ENCODE results near the gene RAB28. TPM values are rescaled to one million over a fixed set of nuclear protein-coding genes. Genes with fewer than 3 reads are reported as not detected.
"Not testable (repeated sequence)": the region's sequence is repeated elsewhere in the genome, so short reads cannot be mapped to it uniquely, and the experiment has no call there.

The RAB28 gene
- total RNA-seq, 1 donor = 12.3 TPM

DNA sequence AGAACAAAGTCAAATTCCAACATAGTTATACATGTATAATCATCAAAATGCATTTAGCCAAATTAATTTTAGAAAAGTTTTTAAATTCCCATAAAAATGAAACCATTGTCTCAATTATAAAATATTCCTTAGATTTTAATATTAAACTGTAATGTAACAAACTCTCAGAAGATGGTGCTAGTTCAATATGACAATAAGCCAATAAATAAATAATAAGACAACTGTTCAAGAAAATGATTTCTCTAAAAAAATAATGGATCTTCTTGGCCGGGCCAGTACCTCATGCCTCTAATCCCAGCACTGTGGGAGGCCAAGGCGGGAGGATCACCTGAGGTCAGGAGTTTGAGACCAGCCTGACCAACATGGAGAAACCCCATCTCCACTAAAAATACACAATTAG, 80.3 kb downstream of the RAB28 start:
- TF ChIP-seq, protein P1, sequence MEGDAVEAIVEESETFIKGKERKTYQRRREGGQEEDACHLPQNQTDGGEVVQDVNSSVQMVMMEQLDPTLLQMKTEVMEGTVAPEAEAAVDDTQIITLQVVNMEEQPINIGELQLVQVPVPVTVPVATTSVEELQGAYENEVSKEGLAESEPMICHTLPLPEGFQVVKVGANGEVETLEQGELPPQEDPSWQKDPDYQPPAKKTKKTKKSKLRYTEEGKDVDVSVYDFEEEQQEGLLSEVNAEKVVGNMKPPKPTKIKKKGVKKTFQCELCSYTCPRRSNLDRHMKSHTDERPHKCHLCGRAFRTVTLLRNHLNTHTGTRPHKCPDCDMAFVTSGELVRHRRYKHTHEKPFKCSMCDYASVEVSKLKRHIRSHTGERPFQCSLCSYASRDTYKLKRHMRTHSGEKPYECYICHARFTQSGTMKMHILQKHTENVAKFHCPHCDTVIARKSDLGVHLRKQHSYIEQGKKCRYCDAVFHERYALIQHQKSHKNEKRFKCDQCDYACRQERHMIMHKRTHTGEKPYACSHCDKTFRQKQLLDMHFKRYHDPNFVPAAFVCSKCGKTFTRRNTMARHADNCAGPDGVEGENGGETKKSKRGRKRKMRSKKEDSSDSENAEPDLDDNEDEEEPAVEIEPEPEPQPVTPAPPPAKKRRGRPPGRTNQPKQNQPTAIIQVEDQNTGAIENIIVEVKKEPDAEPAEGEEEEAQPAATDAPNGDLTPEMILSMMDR (IDR thresholded peaks at IDR 0.05; ENCODE audit: extremely low read depth, low read depth, low read length) = peak; percentile 22
- no peak overlapping the region for H2AFZ ChIP-seq (ENCODE audit: low read length)
- no peaks in the 10 kb centered on the region for H4K20me1 ChIP-seq (ENCODE audit: insufficient read depth, low read length)
- no peaks in the 10 kb centered on the region for H3K9me3 ChIP-seq (ENCODE audit: low read depth, low read length)
- no peaks in the 10 kb centered on the region for H3K36me3 ChIP-seq (ENCODE audit: insufficient read depth, low read length)
- no peak overlapping the region for H3K4me3 ChIP-seq (ENCODE audit: insufficient read depth, low read length)
- H3K4me1 ChIP-seq (ENCODE audit: insufficient read depth, low read length) = no peaks in the 10 kb centered on the region
- H3K4me2 ChIP-seq (ENCODE audit: insufficient read depth, low read length) = no peak overlapping the region
- DNase-seq (ENCODE audit: insufficient read length, low spot score, missing footprints) = no peak
- no peaks in the 10 kb centered on the region for H3K27me3 ChIP-seq (ENCODE audit: insufficient read depth, low read length)
- no peak overlapping the region for H3K27ac ChIP-seq (ENCODE audit: low read depth, low read length)
- no peaks in the 10 kb centered on the region for H3K79me2 ChIP-seq (ENCODE audit: insufficient read depth, low read length)

DNA sequence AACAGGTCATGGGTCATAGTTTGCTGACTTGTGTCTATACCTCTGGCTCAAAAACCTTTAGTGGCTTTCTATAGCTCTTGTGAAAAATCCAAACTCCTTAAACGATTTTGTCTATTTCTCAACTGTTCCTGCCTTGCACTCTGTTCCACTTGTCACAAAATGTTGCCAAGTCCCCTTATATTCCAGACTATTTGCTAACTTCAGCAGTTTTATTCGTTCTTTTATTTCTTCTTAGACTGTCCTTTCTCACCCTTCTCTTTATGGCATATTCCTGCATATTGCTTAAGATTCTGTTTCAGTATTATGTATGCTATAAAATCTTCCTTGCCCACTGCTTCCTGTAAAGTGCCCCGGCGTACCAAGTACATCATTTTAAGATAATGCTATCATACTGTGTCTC, 80.8 kb downstream of the RAB28 start:
- DNase-seq (ENCODE audit: insufficient read length, low spot score, missing footprints) = no peak
- H3K4me2 ChIP-seq (ENCODE audit: insufficient read depth, low read length) = no peak overlapping the region
- no peaks in the 10 kb centered on the region for H3K9me3 ChIP-seq (ENCODE audit: low read depth, low read length)
- no peak overlapping the region for H3K27ac ChIP-seq (ENCODE audit: low read depth, low read length)
- H4K20me1 ChIP-seq (ENCODE audit: insufficient read depth, low read length) = no peaks in the 10 kb centered on the region
- H3K27me3 ChIP-seq (ENCODE audit: insufficient read depth, low read length) = no peaks in the 10 kb centered on the region
- H2AFZ ChIP-seq (ENCODE audit: low read length) = no peak overlapping the region
- TF ChIP-seq, protein P1 (IDR thresholded peaks at IDR 0.05; ENCODE audit: extremely low read depth, low read depth, low read length) = no peak
- H3K4me3 ChIP-seq (ENCODE audit: insufficient read depth, low read length) = no peak overlapping the region
- no peaks in the 10 kb centered on the region for H3K79me2 ChIP-seq (ENCODE audit: insufficient read depth, low read length)
- H3K4me1 ChIP-seq (ENCODE audit: insufficient read depth, low read length) = no peaks in the 10 kb centered on the region
- no peaks in the 10 kb centered on the region for H3K36me3 ChIP-seq (ENCODE audit: insufficient read depth, low read length)

DNA sequence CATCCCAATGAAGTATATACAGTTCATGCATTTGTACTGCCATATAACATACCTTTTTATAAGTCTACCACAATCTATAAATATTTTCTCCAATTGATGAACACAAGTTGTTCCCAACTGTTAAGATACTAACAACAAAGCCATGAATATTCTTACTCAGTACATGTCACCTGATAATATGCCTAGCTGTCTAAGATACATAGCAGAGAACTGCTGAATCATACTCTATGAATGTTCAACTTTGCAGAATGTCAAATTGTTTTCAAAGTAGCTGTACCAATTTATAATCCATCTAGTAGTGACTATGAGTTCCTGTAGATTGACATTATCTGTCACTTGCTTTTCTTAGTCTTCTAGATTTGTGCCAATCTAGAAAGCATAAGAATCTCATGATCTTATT, 84.9 kb downstream of the RAB28 start:
- Histone ChIP-seq H4K20me1 (ENCODE audit: insufficient read depth, low read length) (no peaks in the 10 kb centered on the region), H3K4me1 (ENCODE audit: insufficient read depth, low read length) (no peaks in the 10 kb centered on the region), H3K36me3 (ENCODE audit: insufficient read depth, low read length) (no peaks in the 10 kb centered on the region), H3K9me3 (ENCODE audit: low read depth, low read length) (no peaks in the 10 kb centered on the region), H3K27ac (ENCODE audit: low read depth, low read length) (no peak overlapping the region), H3K79me2 (ENCODE audit: insufficient read depth, low read length) (no peaks in the 10 kb centered on the region), H3K4me2 (ENCODE audit: insufficient read depth, low read length) (no peak overlapping the region), H3K4me3 (ENCODE audit: insufficient read depth, low read length) (no peak overlapping the region), H3K27me3 (ENCODE audit: insufficient read depth, low read length) (no peaks in the 10 kb centered on the region), H2AFZ (ENCODE audit: low read length) (no peak overlapping the region)
- DNase-seq (ENCODE audit: insufficient read length, low spot score, missing footprints) = peak; percentile 34
- TF ChIP-seq, protein P1 (IDR thresholded peaks at IDR 0.05; ENCODE audit: extremely low read depth, low read depth, low read length) = no peak

DNA sequence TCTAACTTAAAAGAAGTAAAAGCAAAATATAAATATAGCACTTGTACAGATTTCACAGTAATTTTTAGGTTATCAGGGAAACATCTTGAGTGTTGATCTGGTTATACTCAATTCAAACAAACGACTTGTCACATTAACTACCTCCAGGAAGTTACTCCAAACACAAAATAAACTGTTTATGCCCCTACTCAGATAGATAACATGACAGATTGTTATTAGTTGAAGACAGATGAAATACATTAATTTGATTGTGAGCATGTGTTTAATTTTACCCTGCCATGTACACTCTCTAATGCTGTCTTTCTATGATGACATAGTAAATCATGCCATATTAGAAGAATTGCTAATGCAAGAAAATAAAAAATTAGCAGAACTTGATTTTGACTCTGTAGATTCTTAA, 88.0 kb downstream of the RAB28 start:
- Histone ChIP-seq H3K9me3 (ENCODE audit: low read depth, low read length) (no peaks in the 10 kb centered on the region), H3K4me3 (ENCODE audit: insufficient read depth, low read length) (no peak overlapping the region), H3K27me3 (ENCODE audit: insufficient read depth, low read length) (no peaks in the 10 kb centered on the region), H3K79me2 (ENCODE audit: insufficient read depth, low read length) (no peaks in the 10 kb centered on the region), H3K4me1 (ENCODE audit: insufficient read depth, low read length) (no peaks in the 10 kb centered on the region), H3K36me3 (ENCODE audit: insufficient read depth, low read length) (no peaks in the 10 kb centered on the region), H2AFZ (ENCODE audit: low read length) (no peak overlapping the region), H4K20me1 (ENCODE audit: insufficient read depth, low read length) (no peaks in the 10 kb centered on the region), H3K4me2 (ENCODE audit: insufficient read depth, low read length) (no peak overlapping the region), H3K27ac (ENCODE audit: low read depth, low read length) (no peak overlapping the region)
- TF ChIP-seq, protein P1 (IDR thresholded peaks at IDR 0.05; ENCODE audit: extremely low read depth, low read depth, low read length) = no peak
- DNase-seq (ENCODE audit: insufficient read length, low spot score, missing footprints) = no peak

DNA sequence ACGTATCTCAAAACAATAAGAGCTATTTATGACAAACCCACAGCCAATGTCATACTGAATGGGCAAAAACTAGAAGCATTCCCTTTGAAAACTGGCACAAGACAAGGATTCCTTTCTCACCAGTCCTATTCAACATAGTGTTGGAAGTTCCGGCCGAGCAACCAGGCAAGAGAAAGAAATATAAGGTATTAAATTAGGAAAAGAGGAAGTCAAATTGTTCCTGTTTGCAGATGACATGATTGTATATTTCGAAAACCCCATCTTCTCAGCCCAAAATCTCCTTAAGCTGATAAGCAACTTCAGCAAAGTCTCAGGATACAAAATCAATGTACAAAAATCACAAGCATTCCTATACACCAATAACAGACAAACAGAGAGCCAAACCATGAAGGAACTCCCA, 94.2 kb downstream of the RAB28 start:
- not testable (repeated sequence) for H2AFZ ChIP-seq (ENCODE audit: low read length); H4K20me1 ChIP-seq (ENCODE audit: insufficient read depth, low read length); H3K4me3 ChIP-seq (ENCODE audit: insufficient read depth, low read length); DNase-seq (ENCODE audit: insufficient read length, low spot score, missing footprints); H3K36me3 ChIP-seq (ENCODE audit: insufficient read depth, low read length); H3K9me3 ChIP-seq (ENCODE audit: low read depth, low read length); H3K4me1 ChIP-seq (ENCODE audit: insufficient read depth, low read length); H3K27ac ChIP-seq (ENCODE audit: low read depth, low read length); H3K27me3 ChIP-seq (ENCODE audit: insufficient read depth, low read length); H3K4me2 ChIP-seq (ENCODE audit: insufficient read depth, low read length); H3K79me2 ChIP-seq (ENCODE audit: insufficient read depth, low read length)

Measured in osteoblast (primary cell).